GM21390 (cell line): ENCODE data around the gene GPR78.

Source experiments
- ATAC-seq: cut with Tn5 transposase; IDR thresholded peaks from one replicate; pipeline ENCODE4 v1.9.1; 2021; ENCODE audit not compliant: unreplicated experiment

GPR78 gene

DNA sequence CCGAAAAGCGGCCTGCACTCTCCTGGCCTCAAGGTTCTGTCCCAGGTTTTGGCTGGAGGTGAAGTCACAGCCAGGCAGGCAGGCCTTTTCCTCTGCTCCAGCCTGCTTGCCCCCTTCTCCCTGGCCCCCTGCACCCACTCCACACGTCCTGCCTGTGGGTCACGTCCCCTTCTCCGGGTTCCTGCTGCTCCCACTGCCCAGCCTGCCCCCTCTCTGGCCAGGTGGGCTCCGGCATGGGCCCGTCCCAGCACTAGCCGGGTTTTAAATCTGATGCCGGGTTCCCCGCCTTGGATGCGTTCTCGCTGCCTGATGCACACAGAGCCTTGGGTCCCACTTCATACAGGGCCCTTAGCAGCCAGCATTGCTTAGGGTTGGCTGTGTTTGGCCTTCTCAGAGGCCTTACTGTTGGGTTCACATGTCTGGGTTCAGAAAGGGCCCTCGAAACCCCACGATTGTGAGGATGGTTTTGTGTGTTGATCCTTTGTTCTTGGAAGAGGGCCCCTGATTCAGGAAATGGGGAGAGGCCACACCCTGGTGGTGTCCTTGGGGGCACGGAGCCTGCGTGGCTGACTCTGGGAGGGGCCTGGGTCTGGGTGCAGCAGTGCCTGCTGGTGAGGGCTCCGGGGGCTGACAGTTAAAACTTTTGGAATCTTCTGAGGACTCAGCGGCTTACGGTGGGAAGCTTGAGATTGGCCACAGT, 18.3 kb downstream of the GPR78 start:
- ATAC-seq: no peak

GRCh38 chr4:8599091-8599460, 18.9 kb downstream of the GPR78 start:
- ATAC-seq: no peak

- no peak for ATAC-seq
Observed at GRCh38 chr4:8599657-8600056, 19.5 kb downstream of the GPR78 start.

DNA sequence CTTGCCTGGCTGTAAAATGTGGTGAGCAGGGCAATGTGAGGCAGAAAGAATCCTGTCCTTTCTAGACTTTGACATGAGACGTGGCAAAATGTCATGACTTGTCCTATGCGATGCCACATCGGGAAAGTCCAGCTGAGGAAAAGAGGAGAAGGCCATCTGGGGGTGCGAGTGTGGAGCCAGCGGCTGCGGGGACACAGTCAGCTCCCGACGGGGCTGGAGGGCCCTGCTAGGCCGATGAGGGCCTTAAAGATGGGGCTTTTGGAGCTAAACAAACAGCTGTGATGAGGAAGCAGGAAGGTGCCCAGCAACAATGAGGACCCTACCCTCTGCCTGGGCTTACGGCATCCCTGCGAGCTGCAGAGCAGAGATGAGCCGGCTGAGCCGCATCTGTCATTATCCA, 20.1 kb downstream of the GPR78 start:
- no peak for ATAC-seq

GRCh38 chr4:8600686-8601085, 20.5 kb downstream of the GPR78 start:
- ATAC-seq: no peak

GRCh38 chr4:8601086-8601485, 20.9 kb downstream of the GPR78 start:
- no peak for ATAC-seq

DNA sequence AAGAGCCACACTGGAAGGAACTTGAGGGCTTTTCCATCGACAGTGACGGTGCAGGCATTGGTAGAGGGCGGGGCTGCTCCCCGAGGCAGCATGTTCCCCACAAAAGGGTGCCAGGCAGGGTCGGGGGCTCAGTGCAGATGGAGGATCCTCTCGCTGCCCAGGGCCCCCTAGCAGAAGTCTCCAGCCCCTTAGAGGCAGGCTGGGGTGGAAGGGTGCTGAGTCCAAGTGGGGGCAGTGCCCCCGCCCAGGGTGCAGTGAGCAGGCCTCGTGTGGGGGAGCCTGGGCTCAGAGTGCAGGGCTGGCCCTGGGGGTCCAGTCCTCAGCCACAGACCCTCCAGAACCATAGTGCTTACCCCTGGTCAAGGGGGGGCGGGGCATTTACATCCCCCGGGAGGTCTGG, 21.4 kb downstream of the GPR78 start:
- ATAC-seq: no peak

DNA sequence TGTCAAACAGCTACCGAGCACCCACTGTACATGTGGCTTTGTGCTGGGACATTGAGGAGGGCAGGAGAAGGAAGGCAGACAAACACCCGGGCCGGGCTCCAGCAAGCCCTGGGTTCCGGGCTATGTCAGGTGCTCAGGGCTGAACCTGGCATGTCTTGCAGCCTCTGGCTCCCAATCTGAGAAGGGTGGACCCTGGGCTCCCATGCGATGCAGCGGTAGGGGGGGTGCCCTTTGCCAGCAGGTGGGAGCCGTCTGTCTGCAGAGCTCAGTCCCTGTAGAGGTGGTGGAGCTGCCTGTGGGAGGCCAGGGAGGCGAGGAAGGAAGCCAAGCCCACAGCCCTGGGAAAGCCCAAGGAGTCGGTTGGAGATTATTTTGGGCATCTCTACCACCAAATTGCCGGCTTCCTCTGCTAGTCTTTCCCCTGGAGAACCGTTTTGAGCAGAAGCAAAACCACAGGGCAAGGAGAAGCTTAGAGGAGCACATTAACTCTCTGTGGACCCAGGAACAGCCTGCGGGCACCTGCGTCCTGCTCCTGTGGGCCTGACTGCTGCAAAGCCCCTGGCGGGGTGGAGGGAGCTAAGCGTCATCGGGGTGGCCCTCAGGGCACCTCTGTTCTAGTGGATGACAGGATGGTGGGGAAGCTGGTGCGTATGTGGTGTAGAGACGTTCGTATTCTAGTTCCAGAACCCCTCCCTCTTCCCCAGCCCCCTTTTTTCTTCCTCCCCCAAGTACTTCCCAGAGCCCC, 22.7 kb downstream of the GPR78 start:
- no peak for ATAC-seq

DNA sequence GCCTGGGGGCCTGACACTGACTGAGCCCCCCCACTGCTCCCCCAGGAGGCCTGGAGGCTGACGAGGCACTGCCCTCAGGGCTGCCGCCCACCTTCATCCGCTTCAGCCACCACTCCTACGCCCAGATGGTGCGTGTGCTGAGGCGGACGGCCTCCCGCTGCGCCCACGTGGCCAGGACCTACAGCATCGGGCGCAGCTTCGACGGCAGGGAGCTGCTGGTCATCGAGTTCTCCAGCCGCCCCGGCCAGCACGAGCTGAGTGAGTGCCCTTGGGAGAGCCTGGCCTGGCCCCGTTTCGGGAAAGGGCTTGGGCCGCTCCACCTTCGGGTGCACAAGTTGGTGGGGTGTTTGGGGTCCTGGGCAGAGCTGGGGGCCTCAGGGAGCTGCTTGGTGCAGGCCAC, 23.7 kb downstream of the GPR78 start:
- no peak for ATAC-seq

- ATAC-seq: no peak
Observed at GRCh38 chr4:8605289-8605688, 25.1 kb downstream of the GPR78 start.

GRCh38 chr4:8606476-8606875, 26.3 kb downstream of the GPR78 start:
- ATAC-seq: no peak

- no peak for ATAC-seq
Observed at GRCh38 chr4:8606966-8607365, 26.8 kb downstream of the GPR78 start.

- no peak for ATAC-seq
Observed at GRCh38 chr4:8607603-8608481, 27.6 kb downstream of the GPR78 start.

- no peak for ATAC-seq
Observed at GRCh38 chr4:8608714-8609391, 28.7 kb downstream of the GPR78 start.

- ATAC-seq: no peak
Observed at GRCh38 chr4:8609406-8609805, 29.2 kb downstream of the GPR78 start.

DNA sequence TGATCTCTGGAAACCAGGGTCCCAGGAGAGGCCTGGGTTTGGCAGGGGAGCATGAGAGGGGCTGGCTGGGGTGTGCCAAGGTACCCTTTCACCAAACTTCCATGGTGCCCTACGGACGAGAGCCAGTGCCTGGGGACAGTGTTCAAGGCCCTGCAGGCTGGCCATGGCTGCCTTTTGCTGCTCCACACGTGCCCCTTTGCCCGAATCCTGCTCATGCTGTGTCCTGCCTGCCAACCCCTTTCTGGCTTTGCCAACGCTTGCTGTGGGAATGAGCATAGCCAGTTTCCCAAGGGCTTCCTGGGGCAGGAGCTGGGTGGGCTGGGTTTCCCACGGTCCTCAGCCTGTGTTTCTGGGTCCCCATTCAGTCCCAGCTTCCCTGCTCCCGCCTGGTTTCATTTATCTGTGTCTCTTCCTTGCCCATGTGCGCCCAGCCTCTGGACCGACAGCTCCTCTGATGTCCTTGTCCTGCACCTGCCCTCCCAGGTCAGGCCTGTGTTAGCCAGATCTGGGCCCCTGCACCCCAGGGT, 29.7 kb downstream of the GPR78 start:
- no peak for ATAC-seq

DNA sequence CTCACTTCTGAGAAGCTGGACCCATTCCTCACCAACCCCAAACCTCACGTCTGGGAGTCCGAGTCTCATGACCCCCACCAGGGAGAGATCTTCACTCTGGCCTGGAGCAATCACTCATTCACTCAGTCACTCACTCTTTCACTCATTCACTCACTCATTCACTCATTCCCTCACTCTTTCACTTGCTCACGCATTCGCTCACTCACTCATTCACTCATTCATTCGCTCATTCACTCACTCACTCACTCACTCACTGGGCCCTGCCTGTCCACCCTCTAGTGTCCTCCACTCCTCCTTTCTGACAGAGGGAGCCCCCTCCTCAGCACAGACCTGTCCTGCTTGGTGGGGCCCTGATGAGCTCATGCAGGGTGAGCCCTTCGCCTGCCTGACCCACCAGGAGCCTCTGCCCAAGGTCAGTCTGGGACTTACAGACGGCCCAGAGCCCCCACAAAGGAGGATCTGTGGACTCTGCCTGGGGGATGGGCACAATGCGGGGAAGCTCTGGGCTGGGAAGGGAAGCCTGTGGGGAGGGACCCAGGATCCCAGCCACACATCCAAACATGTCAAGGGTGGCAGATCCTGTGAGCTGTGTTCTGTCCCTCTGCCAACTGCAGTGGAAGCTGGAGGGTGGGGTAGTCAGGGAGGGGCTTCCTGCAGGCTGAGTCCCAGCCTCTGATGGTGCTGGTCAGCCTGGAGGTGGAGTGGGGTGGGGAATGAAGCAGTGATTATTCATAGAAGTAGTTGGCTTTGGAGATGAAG, 30.8 kb downstream of the GPR78 start:
- no peak for ATAC-seq

DNA sequence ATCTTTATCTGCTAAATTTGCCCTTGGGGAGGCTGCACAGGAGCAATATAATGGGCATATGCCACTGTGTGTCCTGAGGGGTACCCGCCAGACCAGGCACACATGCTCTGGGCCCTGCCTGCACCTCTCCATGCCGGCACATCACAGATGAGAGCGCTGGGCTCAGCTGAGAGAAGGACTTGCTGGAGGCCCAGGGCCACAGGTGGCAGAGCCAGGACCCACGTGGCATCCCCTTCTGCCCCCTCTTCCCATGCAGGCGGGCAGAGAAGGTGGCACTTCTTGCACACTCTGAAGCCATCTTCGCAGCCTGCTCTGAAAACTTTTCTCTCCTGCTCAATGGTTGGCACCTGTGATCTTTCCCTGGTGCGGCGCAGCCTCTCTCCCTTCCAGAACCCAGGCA, 32.5 kb downstream of the GPR78 start:
- no peak for ATAC-seq

DNA sequence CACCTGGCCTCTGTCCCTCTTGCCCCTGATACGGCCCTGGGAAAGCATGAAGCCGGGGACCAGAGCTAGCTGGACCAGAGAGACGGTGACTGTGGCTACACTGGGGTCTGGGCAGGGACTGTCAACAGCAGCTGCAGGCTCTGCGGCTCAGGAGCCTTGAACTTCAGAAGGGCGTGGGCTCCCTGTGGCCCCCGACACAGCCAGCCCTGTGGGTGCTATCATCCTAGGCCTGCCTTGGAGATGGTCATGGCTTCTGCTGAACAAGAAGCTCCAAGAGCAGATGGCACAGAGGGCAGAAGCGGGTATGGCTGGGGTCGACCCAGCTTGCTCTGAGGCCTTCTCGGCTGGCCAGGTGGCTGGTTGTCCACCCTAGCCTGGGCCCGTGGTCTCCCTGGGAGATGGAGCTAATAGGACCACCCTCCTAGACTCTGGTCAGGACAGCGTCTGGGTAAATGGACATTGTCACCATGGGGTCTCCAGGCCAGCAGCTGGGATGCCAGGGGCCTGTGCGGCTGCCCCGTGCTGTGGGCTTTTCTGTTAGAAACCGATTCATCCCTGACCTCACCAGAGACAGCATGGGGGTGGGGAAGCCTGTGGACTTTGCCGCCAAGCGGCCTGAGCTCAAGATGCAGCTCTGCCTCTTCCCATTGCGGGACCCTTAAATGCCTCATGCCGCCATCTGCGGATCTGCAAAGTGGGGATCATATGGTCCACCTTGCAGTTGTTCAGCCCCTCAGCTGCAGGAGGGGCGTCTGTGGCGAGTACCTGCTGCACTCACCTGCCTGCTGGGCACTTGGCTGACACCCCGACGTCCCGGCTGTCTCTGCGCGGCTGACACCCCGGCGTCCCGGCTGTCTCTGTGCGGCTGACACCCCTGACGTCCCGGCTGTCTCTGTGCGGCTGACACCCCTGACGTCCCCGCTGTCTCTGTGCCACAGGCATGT, 33.5 kb downstream of the GPR78 start:
- no peak for ATAC-seq
